ENCODE data around the gene LRP5.

- TF ChIP-seq CTCF (IDR thresholded peaks at IDR 0.05 in 8 of 11, conservative IDR thresholded peaks at IDR 0.05 in 3 of 11) (no peak), POLR2A (IDR thresholded peaks at IDR 0.05) (no peak), POLR2AphosphoS5 (IDR thresholded peaks at IDR 0.05) (no peak)
These were observed 63.4 kb downstream of the LRP5 start for GRCh38 chr11:68375766-68376165.
